Effector memory CD4-positive, alpha-beta T cell (primary cell): ENCODE results near the gene CBX8.

ENCODE experiments used
- DNase-seq, 3 donors: peaks; one replicate each; pipeline ENCODE4 v3.0.0-alpha.2; 2020
- H3K27ac ChIP-seq: 2 replicates; pipeline ENCODE4 v1.7.0; 2013; ENCODE audit warnings: mild to moderate bottlenecking, low read length, moderate library complexity; ENCODE audit not compliant: insufficient read depth, poor library complexity, severe bottlenecking
- H3K27me3 ChIP-seq: replicated peaks from 2 replicates; pipeline ENCODE4 v1.7.0; 2013; ENCODE audit warnings: mild to moderate bottlenecking, low read length; ENCODE audit not compliant: insufficient read depth, control insufficient read depth, poor library complexity, severe bottlenecking
- H3K36me3 ChIP-seq: 2 replicates; pipeline ENCODE4 v1.7.0; 2013; ENCODE audit warnings: mild to moderate bottlenecking, low read length, moderate library complexity; ENCODE audit not compliant: control insufficient read depth, insufficient read depth
- H3K4me1 ChIP-seq: 2 replicates; pipeline ENCODE4 v1.7.0; 2013; ENCODE audit warnings: low read length, mild to moderate bottlenecking; ENCODE audit not compliant: control insufficient read depth, insufficient read depth, poor library complexity, severe bottlenecking
- H3K4me3 ChIP-seq: 2 replicates; pipeline ENCODE4 v1.7.0; 2013; ENCODE audit warnings: low read length, low read depth, mild to moderate bottlenecking; ENCODE audit not compliant: insufficient read depth, poor library complexity, severe bottlenecking
- H3K9me3 ChIP-seq: 2 replicates; pipeline ENCODE4 v1.7.0; 2013; ENCODE audit warnings: mild to moderate bottlenecking, low read length, moderate library complexity; ENCODE audit not compliant: control insufficient read depth

Gene CBX8

GRCh38 chr17:79834565-79835469 lies 37.9 kb upstream of the CBX8 start:
- no peaks in the 10 kb centered on the region for H3K9me3 ChIP-seq
- H3K27ac ChIP-seq, result no peak overlapping the region
- peaks cover 23% of the 10 kb centered on the region for H3K36me3 ChIP-seq
- DNase-seq, result no peak
- H3K27me3 ChIP-seq, result peaks cover 3% of the 10 kb centered on the region
- no peak overlapping the region for H3K4me3 ChIP-seq
- H3K4me1 ChIP-seq, result peaks cover 38% of the 10 kb centered on the region

- DNase-seq, result no peak
- no peak overlapping the region for H3K27ac ChIP-seq
- H3K4me1 ChIP-seq, result peaks cover 34% of the 10 kb centered on the region
- H3K27me3 ChIP-seq, result no peaks in the 10 kb centered on the region
- peaks cover 23% of the 10 kb centered on the region for H3K36me3 ChIP-seq
- no peaks in the 10 kb centered on the region for H3K9me3 ChIP-seq
- no peak overlapping the region for H3K4me3 ChIP-seq
Measured at GRCh38 chr17:79833744-79834564, 37.1 kb upstream of the CBX8 start.

GRCh38 chr17:79833110-79833450 lies 36.2 kb upstream of the CBX8 start:
- Histone ChIP-seq H3K27me3 (no peaks in the 10 kb centered on the region), H3K36me3 (peaks cover 23% of the 10 kb centered on the region), H3K4me3 (no peak overlapping the region), H3K9me3 (no peaks in the 10 kb centered on the region), H3K4me1 (peaks cover 34% of the 10 kb centered on the region), H3K27ac (no peak overlapping the region)
- DNase-seq, result no peak

- no peak for DNase-seq
- no peak overlapping the region for H3K27ac ChIP-seq
- H3K4me1 ChIP-seq, result peaks cover 31% of the 10 kb centered on the region
- no peaks in the 10 kb centered on the region for H3K9me3 ChIP-seq
- H3K4me3 ChIP-seq, result no peak overlapping the region
- peaks cover 23% of the 10 kb centered on the region for H3K36me3 ChIP-seq
- no peaks in the 10 kb centered on the region for H3K27me3 ChIP-seq
Measured at GRCh38 chr17:79832218-79833109, 35.6 kb upstream of the CBX8 start.

- Histone ChIP-seq H3K27me3 (no peaks in the 10 kb centered on the region), H3K36me3 (peaks cover 23% of the 10 kb centered on the region), H3K27ac (no peak overlapping the region), H3K4me3 (no peak overlapping the region), H3K9me3 (no peaks in the 10 kb centered on the region), H3K4me1 (peaks cover 22% of the 10 kb centered on the region)
- DNase-seq, result no peak
Measured at GRCh38 chr17:79831265-79832217, 34.7 kb upstream of the CBX8 start.

- no peaks in the 10 kb centered on the region for H3K9me3 ChIP-seq
- H3K27ac ChIP-seq, result no peak overlapping the region
- H3K36me3 ChIP-seq, result peaks cover 23% of the 10 kb centered on the region
- no peak for DNase-seq
- H3K4me1 ChIP-seq, result peaks cover 15% of the 10 kb centered on the region
- H3K4me3 ChIP-seq, result no peak overlapping the region
- no peaks in the 10 kb centered on the region for H3K27me3 ChIP-seq
Measured at GRCh38 chr17:79830763-79831264, 33.9 kb upstream of the CBX8 start.

GRCh38 chr17:79830303-79830702 lies 33.4 kb upstream of the CBX8 start:
- Histone ChIP-seq H3K36me3 (peaks cover 19% of the 10 kb centered on the region), H3K4me3 (no peak overlapping the region), H3K27me3 (no peaks in the 10 kb centered on the region), H3K4me1 (peaks cover 14% of the 10 kb centered on the region), H3K27ac (no peak overlapping the region), H3K9me3 (no peaks in the 10 kb centered on the region)
- DNase-seq, result no peak

GRCh38 chr17:79829457-79829856 lies 32.6 kb upstream of the CBX8 start:
- Histone ChIP-seq H3K4me3 (no peak overlapping the region), H3K9me3 (no peaks in the 10 kb centered on the region), H3K27ac (no peak overlapping the region), H3K4me1 (peaks cover 14% of the 10 kb centered on the region), H3K36me3 (peaks cover 11% of the 10 kb centered on the region), H3K27me3 (no peaks in the 10 kb centered on the region)
- DNase-seq, result no peak

GRCh38 chr17:79829004-79829403 lies 32.1 kb upstream of the CBX8 start:
- no peak overlapping the region for H3K4me3 ChIP-seq
- H3K27ac ChIP-seq, result no peak overlapping the region
- H3K4me1 ChIP-seq, result peaks cover 14% of the 10 kb centered on the region
- H3K27me3 ChIP-seq, result no peaks in the 10 kb centered on the region
- no peak for DNase-seq
- H3K36me3 ChIP-seq, result peaks cover 7% of the 10 kb centered on the region
- H3K9me3 ChIP-seq, result no peaks in the 10 kb centered on the region
